ENCODE data around the gene GRIN2A.

DNA sequence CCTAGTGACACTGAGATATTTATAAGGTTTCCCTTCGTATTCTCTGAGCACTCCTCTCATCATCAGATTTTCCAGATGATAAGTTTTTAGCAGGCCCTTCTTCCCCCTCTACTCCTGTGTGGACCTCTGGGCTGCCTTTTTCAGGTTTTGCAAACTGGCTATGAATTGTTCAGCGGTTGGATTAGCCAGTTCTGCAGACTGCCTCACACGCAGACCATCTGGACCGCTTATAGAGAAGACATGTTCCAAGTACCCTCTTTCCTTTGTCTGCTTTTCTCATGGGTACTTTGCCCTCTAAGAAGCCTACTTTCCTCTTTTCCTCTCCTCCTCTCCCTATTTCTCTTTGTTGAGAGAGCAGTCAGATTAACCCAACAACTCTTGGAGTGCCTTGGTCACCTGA lies 111.6 kb downstream of the GRIN2A start:
- TF ChIP-seq ZZZ3 (CRISPR knock-in tag; IDR thresholded peaks at IDR 0.05; ENCODE audit: borderline replicate concordance) (no peak), RXRB (CRISPR knock-in tag; IDR thresholded peaks at IDR 0.05; ENCODE audit: borderline replicate concordance) (no peak), TBX2 (CRISPR knock-in tag; IDR thresholded peaks at IDR 0.05; ENCODE audit: borderline replicate concordance) (no peak), CEBPB (IDR thresholded peaks at IDR 0.05; ENCODE audit: borderline replicate concordance, low read depth, low read length) (no peak), ZFX (CRISPR knock-in tag; IDR thresholded peaks at IDR 0.05; ENCODE audit: low read depth) (no peak), POLR2A (IDR thresholded peaks at IDR 0.05; ENCODE audit: insufficient read depth in 1 of 2, low read depth in 2 of 2, low read length in 2 of 2) (no peak), POLR2AphosphoS5 (IDR thresholded peaks at IDR 0.05; ENCODE audit: low read depth, low read length) (no peak), CHD4 (IDR thresholded peaks at IDR 0.05; ENCODE audit: borderline replicate concordance, low read length) (no peak), NR1H2 (CRISPR knock-in tag; IDR thresholded peaks at IDR 0.05; ENCODE audit: borderline replicate concordance, low read depth) (no peak)
- TF ChIP-seq, protein P1, sequence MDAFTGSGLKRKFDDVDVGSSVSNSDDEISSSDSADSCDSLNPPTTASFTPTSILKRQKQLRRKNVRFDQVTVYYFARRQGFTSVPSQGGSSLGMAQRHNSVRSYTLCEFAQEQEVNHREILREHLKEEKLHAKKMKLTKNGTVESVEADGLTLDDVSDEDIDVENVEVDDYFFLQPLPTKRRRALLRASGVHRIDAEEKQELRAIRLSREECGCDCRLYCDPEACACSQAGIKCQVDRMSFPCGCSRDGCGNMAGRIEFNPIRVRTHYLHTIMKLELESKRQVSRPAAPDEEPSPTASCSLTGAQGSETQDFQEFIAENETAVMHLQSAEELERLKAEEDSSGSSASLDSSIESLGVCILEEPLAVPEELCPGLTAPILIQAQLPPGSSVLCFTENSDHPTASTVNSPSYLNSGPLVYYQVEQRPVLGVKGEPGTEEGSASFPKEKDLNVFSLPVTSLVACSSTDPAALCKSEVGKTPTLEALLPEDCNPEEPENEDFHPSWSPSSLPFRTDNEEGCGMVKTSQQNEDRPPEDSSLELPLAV (CRISPR knock-in tag; conservative IDR thresholded peaks at IDR 0.05; ENCODE audit: low read depth), result no peak

All from HepG2 (cell line).